GM19035 (cell line): ENCODE measurements around the gene SKA3.

Experiments
- ATAC-seq: cut with Tn5 transposase; IDR thresholded peaks from one replicate; pipeline ENCODE4 v1.9.1; 2021; ENCODE audit not compliant: unreplicated experiment

Gene SKA3

DNA sequence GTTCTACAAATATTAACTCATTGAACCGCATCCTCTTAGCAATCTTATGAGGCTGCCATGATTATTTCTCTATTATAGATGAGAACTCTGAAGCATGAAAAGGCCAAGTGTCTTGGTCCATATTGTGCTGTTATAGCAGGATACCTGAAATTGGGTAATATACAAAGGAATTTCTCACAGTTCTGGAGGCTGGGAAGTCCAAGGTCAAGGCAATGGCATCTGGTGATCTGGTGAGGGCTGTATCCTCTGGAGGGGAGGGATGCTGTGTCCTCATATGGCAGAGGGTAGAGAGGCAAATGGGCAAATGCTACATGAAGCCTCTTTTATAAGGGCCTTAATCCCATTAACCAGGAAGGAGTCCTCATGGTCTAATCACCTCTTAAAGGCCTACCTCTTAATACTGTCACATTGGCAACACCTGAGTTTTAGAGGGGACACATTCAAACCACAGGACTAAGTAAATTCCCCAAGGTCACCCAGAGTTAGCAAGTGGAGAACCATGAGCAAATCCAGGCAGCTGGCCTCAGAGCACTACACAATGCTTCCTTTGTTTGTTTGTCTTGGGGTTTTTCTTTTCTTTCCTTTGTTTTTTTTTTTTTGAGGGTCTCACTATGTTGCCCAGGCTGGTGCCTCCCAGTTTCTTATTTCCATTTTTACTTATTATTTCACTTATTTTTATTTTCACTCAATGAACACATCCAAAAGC is 59.1 kb downstream of the SKA3 start:
- no peak for ATAC-seq

GRCh38 chr13:21116141-21116540 is 60.2 kb downstream of the SKA3 start:
- no peak for ATAC-seq

- no peak for ATAC-seq
These were observed 61.1 kb downstream of the SKA3 start for GRCh38 chr13:21115231-21115630.

- no peak for ATAC-seq
These were observed 64.8 kb downstream of the SKA3 start for GRCh38 chr13:21111546-21111945.

GRCh38 chr13:21109168-21109567 is 67.2 kb downstream of the SKA3 start:
- no peak for ATAC-seq

- ATAC-seq = no peak
These were observed 70.3 kb downstream of the SKA3 start for GRCh38 chr13:21106089-21106488.

DNA sequence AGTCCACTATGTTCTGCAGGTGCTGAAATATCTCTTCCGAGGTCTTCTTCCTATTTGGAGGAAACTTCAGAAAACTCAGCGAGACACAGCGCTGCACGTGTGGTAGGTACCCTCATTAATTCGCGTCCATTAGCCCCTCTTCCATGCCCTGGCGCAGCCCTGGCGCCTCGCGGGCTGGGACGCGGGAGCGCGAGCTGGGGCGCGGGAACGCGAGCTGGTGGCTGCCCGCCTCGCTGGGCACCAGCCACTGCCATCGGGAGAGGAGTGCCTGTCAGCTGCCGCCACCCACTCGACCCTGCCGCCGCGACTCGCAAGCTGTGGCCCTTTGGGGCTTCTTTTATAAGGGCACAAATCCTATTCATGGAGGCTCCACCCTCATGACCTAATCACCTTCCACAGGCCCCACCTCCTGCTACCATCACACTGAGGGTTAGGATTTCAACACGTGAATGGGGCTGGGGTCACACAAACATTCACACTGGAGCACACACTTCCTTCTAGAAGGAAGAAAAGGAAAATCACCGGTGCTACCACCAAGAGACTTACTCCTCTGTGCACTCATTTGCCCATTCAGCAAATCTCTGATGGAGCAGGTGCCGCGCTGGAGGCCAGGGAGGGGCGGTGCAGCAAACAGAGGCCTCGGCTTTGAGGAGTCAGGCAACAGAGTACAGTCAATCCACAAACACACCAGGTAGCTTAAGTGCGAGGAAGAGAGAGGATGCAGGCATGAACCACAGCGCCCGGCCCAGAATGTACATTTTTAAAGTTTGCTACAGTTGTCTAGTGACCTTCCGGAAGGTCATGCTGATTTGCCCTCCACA is 71.9 kb downstream of the SKA3 start:
- no peak for ATAC-seq
